Stimulated activated CD8-positive, alpha-beta memory T cell treated with anti-CD3 and anti-CD28 coated beads, Interleukin-4, amount 100 ng/mL, for 1 hour (primary cell): ENCODE measurements around the gene SORCS1.

Experiments used
- DNase-seq, 2 donors: peaks; one replicate each; pipeline ENCODE4 v3.0.0-alpha.2; 2020; ENCODE audit warnings: low read depth in 2 of 2, low spot score in 1 of 2

Gene SORCS1

DNA sequence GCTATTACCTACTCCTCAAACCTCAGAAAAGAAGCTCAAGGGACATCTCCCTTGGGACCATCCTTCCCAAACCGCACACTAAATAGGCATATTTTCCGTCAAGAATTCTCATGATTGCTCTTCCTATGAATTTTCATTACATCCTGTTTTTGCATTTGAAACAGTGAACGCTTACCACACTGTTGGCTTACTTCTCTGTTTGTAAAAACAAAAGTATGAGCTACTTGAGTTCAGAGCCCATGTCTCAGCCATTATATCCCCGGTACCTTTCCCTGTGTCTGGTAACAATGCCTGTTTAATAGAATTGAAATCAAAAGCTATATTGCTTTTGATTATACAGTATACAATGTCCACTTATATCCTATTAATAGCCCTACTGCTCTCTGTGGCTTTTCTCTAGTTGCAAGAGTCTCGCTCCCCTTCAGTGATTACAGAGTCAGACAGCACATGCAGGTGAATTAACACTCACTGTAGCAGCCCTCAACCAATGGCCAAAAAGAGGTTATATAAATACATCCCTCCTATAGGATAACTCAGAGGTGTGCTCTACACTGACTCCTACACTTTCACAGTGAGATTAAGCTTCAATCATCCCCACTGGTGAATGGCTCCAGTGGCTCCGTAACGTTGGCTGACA, 264.4 kb downstream of the SORCS1 start:
- DNase-seq = no peak

DNA sequence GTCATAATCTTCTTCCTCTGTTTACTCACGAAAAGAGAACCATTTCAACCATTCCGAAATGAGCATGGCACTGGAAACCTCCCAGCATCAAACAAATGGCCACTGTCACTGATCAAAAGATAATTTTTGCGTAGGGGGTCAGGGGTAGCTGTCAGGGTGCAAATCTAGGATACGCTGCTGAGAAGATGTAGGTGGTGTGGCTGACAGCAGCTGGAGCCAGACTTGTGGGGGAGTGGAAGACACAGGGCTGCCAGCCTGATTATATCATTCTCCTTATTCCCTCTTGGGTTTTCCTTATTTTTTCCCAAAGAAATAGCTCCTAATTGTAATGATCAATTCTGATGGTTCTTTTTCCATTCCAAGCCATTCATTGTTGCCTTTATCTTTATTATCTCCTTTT, 266.1 kb downstream of the SORCS1 start:
- no peak for DNase-seq

DNA sequence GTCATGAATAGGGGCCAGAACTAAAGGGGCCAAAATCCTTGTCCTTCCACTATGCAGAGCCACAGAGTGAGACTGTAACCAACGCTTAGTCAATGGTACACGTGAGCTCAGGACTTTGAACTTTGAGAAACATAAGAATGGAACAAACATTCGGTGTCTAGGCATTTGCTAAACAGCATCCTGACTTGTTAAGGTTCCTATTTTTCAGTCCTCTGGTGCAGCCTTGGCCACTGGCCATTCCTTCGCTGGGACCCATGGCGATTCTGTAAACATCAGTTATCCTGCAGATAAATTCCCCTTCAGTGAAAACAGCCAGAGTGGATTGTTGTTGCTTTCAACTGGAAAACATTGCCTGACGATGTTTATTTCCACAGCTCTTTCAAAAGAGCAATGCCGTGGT, 266.8 kb downstream of the SORCS1 start:
- no peak for DNase-seq

DNA sequence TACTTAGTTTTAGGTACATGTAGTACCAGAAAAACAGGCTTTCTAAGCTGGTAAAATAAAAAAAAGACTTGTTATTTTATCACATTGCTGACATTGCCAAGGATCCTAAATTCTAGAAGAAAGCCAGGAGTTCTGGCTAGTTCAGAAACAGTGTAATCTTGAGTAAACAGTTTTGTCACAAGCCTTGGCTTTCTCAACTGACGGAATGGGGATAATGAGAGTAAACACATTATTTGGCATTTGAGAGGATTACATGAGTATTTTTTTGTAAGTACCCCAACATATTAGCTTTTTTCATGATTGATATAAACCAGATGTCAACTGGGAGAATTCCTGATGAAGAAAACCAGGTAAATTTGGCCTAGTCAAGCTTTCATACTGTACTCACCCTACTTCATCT, 269.8 kb downstream of the SORCS1 start:
- no peak for DNase-seq

DNA sequence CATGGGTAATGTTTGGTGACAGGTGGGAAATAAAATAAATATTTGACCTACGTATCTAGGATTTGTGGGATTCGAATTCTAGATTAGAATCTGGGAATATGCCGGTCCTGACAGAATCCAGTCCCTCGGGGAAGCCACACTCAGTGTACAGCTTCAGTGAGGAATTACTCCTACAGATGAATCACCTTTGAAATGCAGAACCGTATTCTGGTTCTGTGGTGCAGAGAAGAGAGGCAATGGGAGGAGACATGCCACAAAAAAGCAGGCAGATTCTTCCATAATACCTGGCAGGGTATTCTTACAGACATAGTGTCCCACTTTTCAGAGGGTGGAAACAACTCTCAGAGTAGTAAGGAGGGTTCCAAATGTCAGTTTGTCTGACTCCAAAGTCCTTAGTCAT, 286.9 kb downstream of the SORCS1 start:
- no peak for DNase-seq

DNA sequence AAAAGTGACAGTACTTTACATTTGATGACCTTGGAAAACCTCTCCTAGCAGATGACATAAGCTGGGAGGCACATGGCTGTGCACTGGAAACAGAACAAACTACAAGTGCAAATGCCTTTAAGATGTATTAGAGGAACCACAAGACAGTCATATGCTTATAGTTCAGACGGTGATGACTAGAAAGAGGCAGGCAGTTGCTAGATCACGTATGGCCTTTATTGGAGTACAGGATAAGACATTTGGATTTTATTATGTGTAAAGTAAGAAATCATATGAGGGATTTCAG, 290.0 kb downstream of the SORCS1 start:
- no peak for DNase-seq

DNA sequence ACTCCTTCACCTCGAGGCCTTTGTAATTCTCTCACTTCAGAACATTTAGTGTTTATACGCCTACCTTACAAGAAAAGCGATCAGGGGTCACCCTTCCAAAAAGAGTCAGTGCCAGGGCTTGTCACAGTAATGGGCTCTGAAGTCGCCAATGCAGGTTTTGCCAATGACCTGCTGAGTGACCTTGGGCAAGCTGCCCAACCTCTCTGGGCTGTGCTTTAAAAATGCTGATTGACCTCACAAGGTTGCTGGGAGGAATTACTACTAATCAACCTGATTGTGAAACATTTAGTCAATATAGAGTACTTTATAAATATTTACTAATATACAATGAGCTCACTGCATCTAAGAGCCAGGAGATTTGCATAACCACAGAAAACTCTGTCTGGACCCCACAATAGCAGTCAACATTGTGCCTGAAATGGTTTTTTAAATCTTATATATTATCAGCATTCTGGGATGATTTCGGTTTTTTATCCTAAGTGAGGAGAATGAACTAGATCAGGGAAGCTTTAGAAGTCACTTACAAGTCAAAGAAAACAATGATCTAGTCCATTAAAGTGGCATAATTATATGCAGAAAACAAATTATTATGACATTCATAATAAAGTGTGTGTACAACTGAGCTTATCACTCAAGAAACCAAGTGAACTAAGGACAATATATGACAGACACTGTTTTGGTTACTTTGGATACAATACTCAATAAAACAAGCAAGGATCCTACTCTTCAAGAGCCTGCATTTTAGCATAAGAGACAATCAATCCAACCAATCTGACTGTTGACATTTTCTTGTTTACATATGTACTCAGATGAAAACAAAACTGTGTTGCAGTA, 290.5 kb downstream of the SORCS1 start:
- no peak for DNase-seq

DNA sequence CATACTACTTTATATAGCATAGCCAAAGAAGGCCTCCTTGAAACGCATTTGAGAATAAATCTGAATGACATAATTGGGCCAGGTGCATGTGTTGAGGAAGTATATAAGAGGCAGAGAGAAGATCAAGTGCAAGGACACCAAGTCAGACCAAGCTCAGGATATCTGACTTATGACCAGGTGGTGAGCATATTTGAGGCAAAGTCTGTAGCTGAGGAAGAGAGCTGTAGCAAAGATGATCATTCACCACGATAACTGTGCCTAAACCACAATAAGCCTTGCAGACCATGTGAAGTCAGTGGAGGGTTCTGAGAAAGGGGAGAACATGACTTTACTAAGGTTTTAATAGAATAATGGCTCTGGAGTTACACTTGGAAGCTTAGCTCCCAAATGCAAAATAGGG, 292.3 kb downstream of the SORCS1 start:
- DNase-seq = no peak

DNA sequence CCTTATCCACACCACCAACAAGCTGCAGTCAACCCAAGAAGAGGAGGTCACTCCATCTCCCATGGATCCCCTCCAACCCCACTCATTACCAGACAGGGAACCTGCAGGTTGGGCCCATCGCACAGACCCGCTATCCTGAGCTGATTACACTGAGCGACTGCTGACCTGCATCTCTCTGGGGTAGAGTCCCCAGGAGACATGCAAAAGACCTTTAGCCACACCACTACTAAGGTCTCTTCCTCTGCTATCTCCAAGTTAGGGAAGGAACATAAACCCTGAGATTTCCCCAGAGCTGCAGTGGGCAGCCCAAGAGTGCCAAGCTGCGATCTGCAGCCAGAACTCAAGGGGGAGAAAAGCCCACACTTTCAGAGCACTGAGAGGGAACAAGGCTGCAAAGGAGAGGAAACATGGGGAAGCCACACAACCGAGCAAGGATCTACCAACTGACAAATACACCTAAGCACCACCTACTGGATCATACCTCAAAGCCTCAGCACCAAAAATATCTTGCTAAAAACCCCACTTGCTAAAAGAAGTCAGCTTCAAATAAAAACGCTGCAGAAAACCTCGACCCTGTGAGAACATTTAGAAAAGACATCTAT, 298.2 kb downstream of the SORCS1 start:
- DNase-seq = no peak

DNA sequence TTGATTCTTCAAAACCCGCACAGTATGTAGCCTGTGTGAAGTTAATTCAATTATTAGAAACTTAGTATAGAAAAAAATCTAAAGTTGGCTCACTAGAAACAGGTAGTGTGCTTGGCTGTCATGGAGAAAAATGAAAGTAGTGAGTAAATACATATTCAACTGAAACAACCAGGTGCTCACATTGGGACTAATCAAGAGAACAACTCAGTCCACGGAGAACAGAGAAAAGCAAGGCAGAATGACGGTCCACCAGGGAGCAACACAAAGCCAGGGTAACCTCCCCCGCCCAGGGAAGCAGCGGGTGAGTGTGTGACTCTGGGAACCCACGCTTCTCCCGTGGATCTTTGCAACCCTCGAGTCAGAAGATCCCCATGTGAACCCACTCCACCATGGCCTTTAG, 300.5 kb downstream of the SORCS1 start:
- DNase-seq = no peak

DNA sequence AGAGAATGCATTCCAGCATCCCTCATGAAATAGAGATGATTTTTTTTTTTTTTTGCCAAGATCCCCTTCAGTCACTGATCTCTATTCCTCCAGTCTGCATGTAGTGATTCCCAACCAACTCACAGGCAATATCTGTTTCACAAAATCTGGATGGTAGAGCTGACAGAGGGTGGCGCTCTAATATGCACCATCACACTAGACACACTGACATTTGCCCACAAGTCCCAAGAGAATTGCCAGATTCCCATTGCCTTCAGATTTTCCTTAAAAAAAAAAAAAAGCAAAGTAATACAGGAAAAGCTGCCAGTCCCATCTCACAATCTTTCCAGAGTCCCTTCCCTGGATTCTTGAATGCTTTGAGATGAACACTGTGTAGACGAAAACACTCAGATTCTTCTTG, 301.0 kb downstream of the SORCS1 start:
- DNase-seq = no peak

DNA sequence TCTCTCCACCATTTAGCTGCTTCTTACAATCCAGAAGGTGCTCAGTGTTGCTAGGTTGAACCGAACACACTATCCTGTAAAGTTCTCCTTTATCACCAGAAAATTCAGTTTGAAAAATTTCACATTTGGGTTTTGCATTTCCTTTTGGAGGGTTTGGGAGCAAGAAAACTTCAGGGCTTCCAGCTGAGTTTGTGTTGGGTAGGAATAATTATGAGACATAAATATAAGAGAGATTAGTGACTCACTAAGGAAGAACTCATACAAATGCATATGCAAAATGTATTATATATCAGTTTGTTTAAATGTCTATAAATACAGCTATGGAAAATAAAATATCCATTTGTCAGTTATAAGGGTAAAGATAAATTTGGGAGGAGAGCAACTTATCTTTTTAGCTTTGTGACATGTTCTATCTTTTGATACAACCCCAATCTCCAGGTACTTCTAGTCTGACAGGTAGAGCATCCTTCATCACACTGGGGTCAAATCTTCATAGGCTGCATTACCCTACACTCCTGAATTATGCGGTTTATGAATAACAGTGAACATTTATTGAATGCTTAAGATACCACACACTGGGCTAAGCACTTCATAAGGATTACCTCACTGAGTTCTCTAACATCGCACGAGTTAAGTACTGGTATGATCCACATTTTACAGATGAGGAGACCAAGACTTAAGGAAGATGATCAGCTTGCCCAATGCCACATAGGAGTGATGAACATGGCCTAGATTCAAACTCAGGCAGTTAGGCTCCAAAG, 304.4 kb downstream of the SORCS1 start:
- DNase-seq = no peak

DNA sequence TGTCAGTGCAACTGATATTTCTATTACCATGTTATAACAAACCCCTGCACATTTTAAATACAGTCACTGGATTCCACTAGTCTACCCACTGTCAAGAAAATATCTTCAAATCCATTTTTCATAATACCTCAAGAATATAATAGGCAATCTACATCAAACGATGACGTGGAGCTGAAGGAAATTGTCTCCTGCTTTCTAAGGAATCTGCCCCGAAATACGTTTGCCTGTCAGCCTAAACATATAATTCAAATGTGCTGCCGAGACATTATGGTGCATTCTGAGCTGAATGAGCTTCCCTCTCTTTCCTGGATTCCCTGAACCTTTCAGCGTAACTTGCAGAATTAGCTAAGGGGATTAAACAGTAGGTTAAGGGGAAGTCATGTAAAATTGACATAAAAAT, 306.8 kb downstream of the SORCS1 start:
- no peak for DNase-seq

DNA sequence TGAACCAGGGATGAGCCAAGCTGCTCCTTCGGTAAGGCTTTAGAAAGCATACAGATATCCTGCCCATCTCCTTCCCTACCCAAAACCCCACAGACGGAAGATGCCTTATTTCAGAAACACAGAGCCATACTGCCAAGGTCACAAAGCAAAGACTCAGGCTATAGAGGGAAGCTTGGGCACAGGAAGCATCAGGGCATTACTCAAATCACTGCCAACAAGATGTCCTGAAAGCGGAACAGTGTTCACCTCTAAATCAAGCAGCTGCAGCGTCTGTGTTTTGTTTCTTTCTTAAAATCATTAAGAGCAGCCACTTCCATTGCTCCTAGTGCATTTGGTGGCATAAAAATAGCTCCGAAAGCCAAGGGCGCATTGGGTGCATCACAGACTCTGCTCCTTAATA, 307.3 kb downstream of the SORCS1 start:
- no peak for DNase-seq

DNA sequence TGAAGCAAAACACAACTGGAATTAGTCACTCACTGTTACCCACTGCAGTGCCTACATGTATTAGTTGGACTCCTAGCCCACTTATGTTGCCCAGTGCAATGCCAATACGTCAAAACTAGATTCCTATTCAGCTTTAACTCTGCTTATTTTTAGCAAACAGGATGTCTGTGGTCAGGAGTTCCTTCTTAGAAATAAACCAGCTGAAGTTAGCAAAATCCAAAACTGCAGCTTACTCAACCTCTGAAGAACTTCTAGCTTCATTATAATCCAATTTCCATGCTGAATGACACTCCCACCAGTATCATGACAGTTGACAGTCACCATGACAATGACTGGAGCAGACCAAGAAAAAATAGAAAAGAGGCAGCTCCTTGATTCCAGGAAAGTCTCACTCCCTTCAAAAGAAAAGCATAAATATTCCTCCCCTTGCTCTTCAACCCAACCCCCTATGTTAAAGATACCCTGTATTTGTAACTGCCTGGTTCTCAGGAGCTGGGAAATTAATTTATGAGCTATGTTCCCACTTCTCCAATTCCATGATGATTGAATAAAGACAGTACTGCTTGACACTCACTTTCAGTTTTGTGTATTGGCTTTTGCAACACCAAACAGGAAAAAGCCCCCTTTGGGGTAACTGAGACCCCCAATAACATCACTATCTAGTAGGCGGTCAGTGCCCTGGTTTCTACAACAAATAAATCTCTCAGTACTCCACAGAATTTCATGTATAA, 327.4 kb downstream of the SORCS1 start:
- DNase-seq = no peak

DNA sequence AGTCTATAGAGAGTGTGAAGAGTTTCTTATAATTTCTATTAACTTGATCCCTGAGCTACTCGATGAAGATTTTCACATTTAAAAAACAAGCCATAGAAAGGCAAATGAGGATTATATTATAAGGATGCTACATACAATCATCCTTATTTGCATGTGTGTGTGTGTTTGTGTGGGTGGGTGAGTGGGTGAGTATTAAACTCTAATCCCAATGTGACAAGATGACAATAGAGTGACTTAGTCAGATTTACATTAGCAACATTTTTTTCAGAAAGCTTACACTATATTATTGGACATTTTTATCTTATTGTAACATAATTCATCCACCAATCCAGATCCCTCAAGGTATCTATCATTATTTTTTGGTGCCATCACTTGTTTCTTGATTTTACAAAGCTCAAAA, 331.7 kb downstream of the SORCS1 start:
- no peak for DNase-seq

DNA sequence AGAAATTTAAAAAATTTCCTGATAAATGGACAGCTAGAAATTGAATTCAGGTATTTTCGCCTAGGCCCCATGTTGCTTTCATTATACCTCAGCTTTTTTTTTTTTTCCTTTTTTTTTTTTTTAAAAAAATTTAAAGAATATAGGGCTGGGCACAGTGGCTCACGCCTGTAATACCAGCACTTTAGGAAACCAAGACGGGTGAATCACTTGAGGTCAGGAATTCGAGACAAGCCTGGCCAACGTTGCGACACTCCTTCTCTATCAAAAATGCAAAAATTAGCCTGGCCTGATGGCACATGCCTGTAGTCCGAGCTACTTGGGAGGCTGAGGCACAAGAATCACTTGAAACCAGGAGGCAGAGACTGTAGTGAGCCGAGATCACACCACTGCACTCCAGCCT, 334.0 kb downstream of the SORCS1 start:
- DNase-seq = no peak

DNA sequence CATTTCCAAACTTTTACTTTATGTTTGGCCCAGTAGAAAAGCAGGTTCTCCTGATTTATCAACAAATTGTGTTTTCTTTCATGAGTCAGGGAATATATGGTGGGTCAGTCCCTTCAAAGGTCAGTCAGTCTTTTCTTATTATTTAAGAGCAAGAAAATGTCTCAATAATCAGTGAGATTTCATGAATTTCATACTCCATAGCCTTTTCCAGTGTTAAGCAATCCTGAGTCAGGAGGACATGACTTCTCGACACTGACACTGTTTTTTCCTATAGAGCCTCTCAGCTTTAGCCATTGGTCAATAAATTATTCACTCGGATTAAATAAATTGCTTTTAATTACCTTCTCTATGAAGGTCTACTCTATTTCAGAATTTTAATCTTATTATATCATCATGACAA, 334.5 kb downstream of the SORCS1 start:
- DNase-seq = no peak

DNA sequence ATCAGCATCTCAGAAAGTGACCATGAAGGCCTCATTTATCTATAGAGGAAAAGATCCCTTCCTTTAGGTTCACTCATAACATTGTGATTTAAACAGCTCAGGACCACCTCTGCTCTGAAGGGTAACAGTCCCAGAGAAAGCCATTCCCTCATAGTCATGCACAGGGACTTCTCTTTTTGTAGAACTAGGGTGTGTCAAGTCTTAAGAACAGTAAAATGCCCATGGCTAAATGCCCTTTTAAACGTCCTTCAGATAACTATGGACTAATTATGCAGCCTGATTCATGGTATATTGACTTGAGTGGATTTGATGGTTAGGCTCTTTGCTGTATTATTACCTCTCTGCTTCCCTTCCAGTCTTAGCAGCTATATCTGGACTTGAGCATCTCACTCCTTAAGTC, 337.8 kb downstream of the SORCS1 start:
- no peak for DNase-seq

DNA sequence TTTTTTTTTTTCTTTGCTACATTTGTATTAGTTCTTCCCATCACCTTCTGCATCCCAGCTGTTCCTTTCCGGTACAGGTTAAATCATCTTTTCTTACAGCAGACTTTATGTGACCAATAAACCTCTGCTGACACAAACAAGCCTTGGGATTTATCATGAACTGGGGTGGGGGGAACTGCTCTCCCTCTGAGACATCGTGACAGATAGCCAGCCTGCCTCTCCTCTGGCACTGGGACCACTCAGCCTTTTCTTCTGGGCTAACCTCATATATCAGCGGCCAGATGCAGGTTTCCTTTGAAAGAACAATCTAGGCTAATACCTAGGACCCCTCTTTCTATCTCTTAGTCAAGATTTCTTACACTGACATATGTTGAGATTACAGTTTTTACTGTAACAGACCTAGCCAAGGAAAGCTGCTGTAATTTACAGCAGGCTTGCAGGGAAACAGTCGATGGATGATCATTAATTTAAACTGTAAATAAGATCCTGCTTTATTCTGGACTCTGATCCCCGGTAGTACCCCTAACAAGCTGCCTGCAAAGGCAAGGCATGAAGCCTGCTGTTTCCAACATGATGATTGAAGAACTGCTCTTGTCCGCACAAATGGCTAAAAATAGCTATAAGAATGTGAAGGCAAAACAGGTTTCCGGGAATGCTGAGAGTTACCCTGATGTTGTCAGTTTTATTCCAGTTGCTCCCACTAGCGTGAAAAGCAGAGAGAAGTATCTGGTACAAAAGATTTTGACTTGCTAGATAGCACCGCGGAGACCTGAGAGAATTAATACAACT, 338.7 kb downstream of the SORCS1 start:
- no peak for DNase-seq

DNA sequence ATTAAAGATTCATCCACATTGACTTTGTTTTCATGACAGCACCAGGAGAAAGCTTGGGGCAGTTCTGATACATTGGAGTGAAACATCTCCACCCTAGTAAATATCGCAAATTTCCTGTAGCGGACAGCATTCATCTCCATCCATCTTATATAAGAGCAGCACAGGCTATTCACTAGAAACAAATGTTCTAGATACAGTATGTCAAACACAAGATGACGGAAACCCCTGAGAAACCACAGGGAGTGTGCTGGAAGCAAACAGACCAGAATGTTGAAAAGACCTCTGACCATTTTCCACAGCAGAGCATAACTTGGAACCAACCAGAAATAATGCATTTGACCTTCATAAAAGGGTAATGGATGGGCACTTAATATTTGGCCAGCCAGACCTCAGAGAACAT, 343.9 kb downstream of the SORCS1 start:
- no peak for DNase-seq
